ENCODE results near the gene SLCO4A1. TPM values are rescaled to one million over a fixed set of nuclear protein-coding genes. Genes with fewer than 3 reads are reported as not detected.

The SLCO4A1 gene
- total RNA-seq, 1 experiment from 2014 or later: 27.0 TPM

GRCh38 chr20:62655282-62656196, 13.2 kb downstream of the SLCO4A1 start:
- intact Hi-C loops (cut with micrococcal nuclease): loop anchor here (10.0 kb wide), 1 partner anchor 49 kb away; the partner anchor contains the start of gene NTSR1
- no peak for TF ChIP-seq CTCF (IDR thresholded peaks at IDR 0.05; ENCODE audit: unreplicated experiment)
- ChIA-PET CTCF (interaction anchor here (0.6 to 3.5 kb wide), 10 partner anchors 9 to 446 kb away, joined by 3 to 12 read pairs (median 4); no protein-coding TSS in a partner anchor), POLR2A (interaction anchor here (0.6 to 1.6 kb wide), 5 partner anchors 14 to 268 kb away, joined by 3 to 4 read pairs (median 3); partner anchors contain the start of gene SLCO4A1)
- Mint-ChIP-seq H3K36me3 (ENCODE audit: insufficient read depth, unreplicated experiment) (peaks cover 22% of the 10 kb centered on the region), H3K27me3 (ENCODE audit: insufficient read depth, unreplicated experiment) (no peaks in the 10 kb centered on the region), H3K9me3 (ENCODE audit: unreplicated experiment) (no peaks in the 10 kb centered on the region), H3K4me1 (ENCODE audit: insufficient read depth, unreplicated experiment) (peaks cover 11% of the 10 kb centered on the region), H3K4me3 (ENCODE audit: unreplicated experiment) (no peak overlapping the region), H3K27ac (ENCODE audit: low read depth, unreplicated experiment) (no peak overlapping the region)
- DNase-seq (ENCODE audit: unreplicated experiment): no peak
- BruUV-seq (replicated peaks): no TSS peak

- Mint-ChIP-seq H3K9me3 (ENCODE audit: unreplicated experiment) (no peaks in the 10 kb centered on the region), H3K36me3 (ENCODE audit: insufficient read depth, unreplicated experiment) (peaks cover 24% of the 10 kb centered on the region), H3K4me3 (ENCODE audit: unreplicated experiment) (no peak overlapping the region), H3K27ac (ENCODE audit: low read depth, unreplicated experiment) (no peak overlapping the region), H3K4me1 (ENCODE audit: insufficient read depth, unreplicated experiment) (peaks cover 11% of the 10 kb centered on the region), H3K27me3 (ENCODE audit: insufficient read depth, unreplicated experiment) (no peaks in the 10 kb centered on the region)
- BruUV-seq (replicated peaks): no TSS peak
- intact Hi-C loops (cut with micrococcal nuclease): loop anchor here (10.0 kb wide), 1 partner anchor 48 kb away; the partner anchor contains the start of gene NTSR1
- ChIA-PET POLR2A (interaction anchor here (0.6 to 1.6 kb wide), 5 partner anchors 14 to 267 kb away, joined by 3 to 4 read pairs (median 3); partner anchors contain the start of gene SLCO4A1), CTCF (interaction anchor here (0.6 to 3.5 kb wide), 9 partner anchors 8 to 152 kb away, joined by 3 to 12 read pairs (median 4); no protein-coding TSS in a partner anchor)
- DNase-seq (ENCODE audit: unreplicated experiment): no peak
- no peak for TF ChIP-seq CTCF (IDR thresholded peaks at IDR 0.05; ENCODE audit: unreplicated experiment)
Measured at GRCh38 chr20:62656197-62656918, 14.1 kb downstream of the SLCO4A1 start.

GRCh38 chr20:62656919-62657588, 14.8 kb downstream of the SLCO4A1 start:
- intact Hi-C loops (cut with micrococcal nuclease): loop anchor here (10.0 kb wide), 1 partner anchor 48 kb away; the partner anchor contains the start of gene NTSR1
- POLR2A ChIA-PET: no interaction called here
- no peak for DNase-seq (ENCODE audit: unreplicated experiment)

More at GRCh38 chr20:62656919-62657588, 14.8 kb downstream of the SLCO4A1 start:
- CTCF ChIA-PET: interaction anchor here (0.7 to 3.5 kb wide), 5 partner anchors 11 to 152 kb away, joined by 4 to 12 read pairs (median 4); no protein-coding TSS in a partner anchor
- no peaks in the 10 kb centered on the region for H3K27me3 Mint-ChIP-seq (ENCODE audit: insufficient read depth, unreplicated experiment)
- no peaks in the 10 kb centered on the region for H3K9me3 Mint-ChIP-seq (ENCODE audit: unreplicated experiment)
- no TSS peak for BruUV-seq (replicated peaks)
- TF ChIP-seq CTCF (IDR thresholded peaks at IDR 0.05; ENCODE audit: unreplicated experiment): no peak
- peaks cover 16% of the 10 kb centered on the region for H3K4me1 Mint-ChIP-seq (ENCODE audit: insufficient read depth, unreplicated experiment)
- no peak overlapping the region for H3K27ac Mint-ChIP-seq (ENCODE audit: low read depth, unreplicated experiment)
- no peak overlapping the region for H3K4me3 Mint-ChIP-seq (ENCODE audit: unreplicated experiment)
- peaks cover 24% of the 10 kb centered on the region for H3K36me3 Mint-ChIP-seq (ENCODE audit: insufficient read depth, unreplicated experiment)
